Transverse colon (tissue), 4 donors: ENCODE measurements around the gene D2HGDH. TPM values are rescaled to one million over a fixed set of nuclear protein-coding genes. Genes with fewer than 3 reads are reported as not detected.

ENCODE experiments used
- DNase-seq: peaks from one replicate; pipeline ENCODE4 v3.0.0-alpha.2; 2019
- H3K27ac ChIP-seq, 4 donors: fragments of 200-600 bp; sonication (generic); 2 replicates each; pipeline ENCODE4 v1.5.1; 2016 to 2018; ENCODE audit warnings: inconsistent platforms in 4 of 4
- H3K27me3 ChIP-seq: fragments of 200-600 bp; sonication (generic); 2 replicates; pipeline ENCODE4 v1.5.1; 2017; ENCODE audit warnings: inconsistent platforms
- H3K36me3 ChIP-seq, 4 donors: fragments of 200-600 bp; sonication (generic); 2 replicates each; pipeline ENCODE4 v1.5.1; 2017 to 2019; ENCODE audit warnings: inconsistent platforms in 4 of 4
- H3K4me1 ChIP-seq, 4 donors: fragments of 200-600 bp; sonication (generic); 2 replicates each; pipeline ENCODE4 v1.5.1; 2017 to 2020; ENCODE audit warnings: inconsistent platforms in 4 of 4
- H3K4me3 ChIP-seq, 4 donors: fragments of 200-600 bp; sonication (generic); 1 replicate in 1 of 4; 2 replicates in 3 of 4; pipeline versions ENCODE4 v1.5.1 to v1.6.1; 2017 to 2019; ENCODE audit warnings: inconsistent platforms in 4 of 4
- H3K9me3 ChIP-seq, 2 donors: fragments of 200-600 bp; sonication (generic); 2 replicates each; pipeline ENCODE4 v1.5.1; 2017 to 2019; ENCODE audit warnings: inconsistent platforms in 2 of 2
- CTCF ChIP-seq, 5 experiments: fragments of 200-600 bp in 3 of 5; fragments of 450-650 bp in 2 of 5; sonication (generic) in 3 of 5; IDR thresholded peaks; 1 replicate in 2 of 5; 2 replicates in 3 of 5; pipeline ENCODE4 v1.5.1; 2016 to 2017; ENCODE audit warnings: antibody characterized with exemption in 5 of 5, inconsistent platforms in 3 of 5, mild to moderate bottlenecking in 2 of 5, moderate library complexity in 1 of 5
- EP300 ChIP-seq: sonication (generic); formaldehyde crosslinking; IDR thresholded peaks from one replicate; pipeline ENCODE4 v1.6.1; 2017; ENCODE audit warnings: antibody characterized with exemption, low read depth
- POLR2A ChIP-seq: fragments of 450-650 bp; IDR thresholded peaks from one replicate; pipeline ENCODE4 v1.6.1; 2016; ENCODE audit warnings: antibody characterized with exemption, mild to moderate bottlenecking, moderate library complexity
- POLR2AphosphoS5 ChIP-seq, 3 donors: sonication (generic); formaldehyde crosslinking; IDR thresholded peaks; one replicate each; pipeline ENCODE4 v1.6.1; 2016; ENCODE audit warnings: antibody characterized with exemption in 3 of 3
- WGBS, 2 donors: methylation state at CpG; one replicate each; pipeline ENCODE4 v1.1.5; 2018; ENCODE audit warnings: low coverage in 1 of 2; 5-methylcytosine and 5-hydroxymethylcytosine counted together
- in situ Hi-C, 4 donors: fragments of 200-750 bp; cut with MboI; loops; one replicate each; pipeline versions ENCODE4 v1.15.0 to v1.15.1; 2017; ENCODE audit warnings: low sequenced_read_pairs in 3 of 4, low pct_ligation_motif_present in 1 of 4, low pct_unique_long_range_greater_than_20kb in 1 of 4
- intact Hi-C: fragments of 100-400 bp; cut with DNase I; formaldehyde crosslinking; loops from one replicate; pipeline ENCODE4 v1.15.1; 2023; ENCODE audit warnings: low total_unique reads
- total RNA-seq, 4 donors: library from RNA; depleted of rRNA; stranded (reverse); fragments of >200 nt; gene quantifications; one replicate each; pipeline ENCODE4 v1.1.0, GENCODE V29; 2016

Gene D2HGDH
- total RNA-seq, 4 donors from 2014 or later, result 53.2 to 150 (median 55.5) TPM

- no peaks in the 10 kb centered on the region for H3K9me3 ChIP-seq
- no peak overlapping the region for H3K27ac ChIP-seq
- no peak overlapping the region for H3K4me3 ChIP-seq
- in situ Hi-C loops, result no loop called here
- no peaks in the 10 kb centered on the region for H3K27me3 ChIP-seq
- no peak for DNase-seq
- TF ChIP-seq CTCF (IDR thresholded peaks at IDR 0.05) (no peak), POLR2AphosphoS5 (IDR thresholded peaks at IDR 0.05) (no peak)
- peaks cover 0 to 9% (median 4%) of the 10 kb centered on the region in 4 donors for H3K4me1 ChIP-seq
- H3K36me3 ChIP-seq, result no peaks in the 10 kb centered on the region
- intact Hi-C loops, result no loop called here
- 91% methylated on average over 6 to 36 of the region's 37 CpGs for WGBS, 2 donors
These were observed 33.2 kb downstream of the D2HGDH start for GRCh38 chr2:241767464-241768250.

GRCh38 chr2:241768251-241768711 is 33.9 kb downstream of the D2HGDH start:
- H3K4me3 ChIP-seq, result no peak overlapping the region
- no peaks in the 10 kb centered on the region for H3K9me3 ChIP-seq
- no peaks in the 10 kb centered on the region for H3K27me3 ChIP-seq
- TF ChIP-seq EP300 (no peak), POLR2A (no peak), POLR2AphosphoS5 (IDR thresholded peaks at IDR 0.05) (no peak), CTCF (IDR thresholded peaks at IDR 0.05) (no peak)
- in situ Hi-C loops, result no loop called here
- peaks cover 0 to 15% (median 9%) of the 10 kb centered on the region in 4 donors for H3K4me1 ChIP-seq
- no peaks in the 10 kb centered on the region for H3K36me3 ChIP-seq
- H3K27ac ChIP-seq, result no peak overlapping the region
- DNase-seq, result no peak
- WGBS, 2 donors, result 85% methylated on average over 22 of the region's 29 CpGs; no CpG with 5 or more reads in 1 of the 2 donors
- intact Hi-C loops, result no loop called here

GRCh38 chr2:241768850-241769249 is 34.4 kb downstream of the D2HGDH start:
- Histone ChIP-seq H3K27ac (no peak overlapping the region), H3K27me3 (no peaks in the 10 kb centered on the region), H3K4me1 (peaks cover 0 to 21% (median 15%) of the 10 kb centered on the region in 4 donors), H3K9me3 (no peaks in the 10 kb centered on the region), H3K36me3 (no peaks in the 10 kb centered on the region), H3K4me3 (no peak overlapping the region)
- in situ Hi-C loops (no loop called here), intact Hi-C loops (no loop called here)
- no peak for TF ChIP-seq EP300
- TF ChIP-seq CTCF (IDR thresholded peaks at IDR 0.05), result no peak
- no peak for TF ChIP-seq POLR2A
- no peak for TF ChIP-seq POLR2AphosphoS5 (IDR thresholded peaks at IDR 0.05)
- no peak for DNase-seq
- 94% methylated on average over 11 of the region's 11 CpGs; no CpG with 5 or more reads in 1 of the 2 donors for WGBS, 2 donors

GRCh38 chr2:241769819-241770184 is 35.4 kb downstream of the D2HGDH start:
- Histone ChIP-seq H3K4me1 (peaks cover under 1 to 28% (median 23%) of the 10 kb centered on the region in 4 donors), H3K27me3 (no peaks in the 10 kb centered on the region), H3K9me3 (no peaks in the 10 kb centered on the region), H3K36me3 (no peaks in the 10 kb centered on the region), H3K4me3 (no peak overlapping the region), H3K27ac (no peak overlapping the region)
- intact Hi-C loops (no loop called here), in situ Hi-C loops (no loop called here)
- 91% methylated on average over 13 of the region's 13 CpGs; no CpG with 5 or more reads in 1 of the 2 donors for WGBS, 2 donors
- TF ChIP-seq POLR2AphosphoS5 (IDR thresholded peaks at IDR 0.05) (no peak), POLR2A (no peak), EP300 (no peak), CTCF (IDR thresholded peaks at IDR 0.05) (no peak)
- no peak for DNase-seq
